ENCODE measurements around the gene NHSL1. TPM values are rescaled to one million over a fixed set of nuclear protein-coding genes. Genes with fewer than 3 reads are reported as not detected.

NHSL1 gene
- total RNA-seq, 1 donor from 2014 or later = 34.8 TPM

DNA sequence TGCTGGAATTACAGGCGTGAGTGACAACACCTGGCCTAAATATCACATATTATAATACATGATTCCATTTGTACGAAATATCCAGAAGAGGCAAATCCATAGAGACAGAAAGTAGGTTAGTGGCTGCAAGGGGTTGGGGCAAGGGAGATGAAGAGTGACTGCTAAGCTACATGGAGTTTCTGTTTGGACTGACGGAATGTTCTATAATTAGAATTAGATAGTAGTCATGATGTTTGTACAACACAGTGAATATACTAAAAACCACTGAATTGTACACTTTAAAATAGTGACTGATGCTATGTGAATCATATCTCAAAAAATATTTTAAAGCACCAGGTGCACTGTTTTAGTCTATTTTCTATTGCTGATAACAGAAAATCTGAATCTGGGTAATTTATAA, 99.0 kb downstream of the NHSL1 start:
- ATAC-seq = no peak

DNA sequence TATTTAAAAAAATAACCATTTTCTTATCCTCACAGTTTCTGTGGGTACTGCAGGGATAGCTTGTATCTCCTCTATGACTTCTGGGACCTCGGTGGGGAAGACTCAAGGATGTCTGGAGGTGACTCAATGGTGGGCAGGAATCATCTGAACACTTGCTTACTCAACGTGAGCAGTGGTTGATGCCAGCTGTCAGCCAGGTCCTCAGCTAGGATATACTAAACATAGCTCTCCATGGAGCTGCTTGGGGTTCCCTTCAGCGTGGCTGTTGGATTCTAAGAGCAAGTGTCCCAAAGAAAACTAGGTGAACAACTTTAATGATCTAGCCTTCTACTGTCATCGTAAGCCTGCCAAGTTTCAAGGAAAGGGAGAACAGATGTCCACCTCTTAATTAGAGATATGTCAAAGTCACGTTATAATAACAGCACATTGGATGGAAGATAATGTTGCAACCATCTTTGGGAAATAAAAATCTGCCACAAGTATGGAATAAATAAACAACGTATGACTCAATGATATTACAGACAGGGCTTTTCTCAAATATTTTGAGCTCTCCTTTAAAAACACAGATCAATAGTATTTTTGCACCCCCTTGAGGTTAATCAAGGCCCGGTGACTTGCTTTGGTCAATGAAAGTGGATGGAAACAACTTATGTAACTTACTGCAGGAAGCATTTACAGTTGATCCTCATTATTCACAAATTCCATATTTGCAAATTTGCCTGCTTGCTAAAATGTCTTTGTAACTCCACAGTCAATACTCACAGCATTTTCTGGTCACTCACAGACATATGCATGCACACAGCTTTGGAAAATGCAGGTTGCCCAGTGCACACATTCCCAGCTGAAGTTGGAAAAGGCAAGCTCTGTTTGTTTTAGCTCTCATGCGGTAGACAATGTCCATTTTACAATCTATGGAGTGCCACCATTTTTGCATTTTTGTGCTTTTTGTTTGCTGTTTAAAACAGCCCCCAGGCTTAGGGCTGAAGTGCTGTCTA, 101.9 kb downstream of the NHSL1 start:
- ATAC-seq = no peak

DNA sequence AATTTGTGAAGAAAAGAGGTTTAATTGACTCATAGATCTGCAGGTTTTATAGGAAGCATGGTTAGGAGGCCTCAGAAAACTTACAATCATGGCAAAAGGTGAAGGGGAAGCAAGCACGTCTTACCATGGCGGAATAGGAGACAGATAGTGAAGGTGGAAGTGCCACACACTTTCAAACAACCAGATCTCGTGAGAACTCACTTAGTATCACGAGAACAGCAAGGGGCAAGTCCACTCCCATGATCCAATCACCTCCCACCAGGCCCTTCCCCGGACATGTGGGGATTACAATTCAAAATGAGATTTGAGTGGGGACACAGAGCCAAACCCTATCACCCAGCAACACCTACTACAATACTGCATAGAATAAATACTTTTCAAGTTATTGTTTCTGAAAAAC, 102.6 kb downstream of the NHSL1 start:
- no peak for ATAC-seq

DNA sequence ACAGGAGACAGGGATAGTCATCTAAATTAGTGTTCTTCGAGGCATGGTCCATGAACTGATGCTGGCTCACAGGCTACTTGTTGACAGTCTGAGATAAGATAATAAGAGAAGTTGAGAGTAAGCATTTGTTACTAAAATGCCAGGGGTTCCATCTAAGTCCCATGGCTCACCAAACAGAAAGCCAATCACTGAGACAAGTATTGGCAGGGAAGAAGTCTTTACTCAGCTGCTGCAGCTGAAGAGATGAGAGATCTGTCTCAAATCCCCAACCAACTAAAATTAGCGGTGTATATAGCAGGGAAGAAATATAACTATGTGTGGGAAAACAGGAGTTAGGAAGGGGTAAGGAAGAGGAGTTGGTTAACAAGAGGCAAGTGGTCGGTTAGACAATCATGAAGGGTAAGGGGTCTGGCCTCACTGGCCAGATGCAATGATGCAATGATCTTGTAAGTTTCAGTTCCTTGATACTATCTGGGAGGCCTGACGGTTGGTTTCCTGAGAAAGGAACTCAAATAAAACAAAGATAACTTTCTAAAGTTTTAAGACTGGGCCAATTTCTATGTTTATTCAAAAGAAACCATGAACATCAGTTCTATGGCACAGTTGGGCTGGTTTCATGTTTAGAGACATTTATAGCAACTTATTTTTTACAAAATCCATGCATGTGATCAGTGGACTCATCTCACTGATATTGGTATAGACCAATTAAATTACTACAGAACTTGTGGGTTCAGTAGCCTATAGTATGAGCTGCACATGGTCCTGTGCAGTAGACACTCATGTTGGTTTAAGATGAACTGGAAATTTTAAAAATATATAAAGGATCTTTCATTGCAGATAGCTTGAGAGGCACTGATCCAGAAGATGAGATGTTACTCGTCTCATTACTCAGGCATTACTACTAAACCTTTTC, 105.2 kb downstream of the NHSL1 start:
- ATAC-seq = no peak

DNA sequence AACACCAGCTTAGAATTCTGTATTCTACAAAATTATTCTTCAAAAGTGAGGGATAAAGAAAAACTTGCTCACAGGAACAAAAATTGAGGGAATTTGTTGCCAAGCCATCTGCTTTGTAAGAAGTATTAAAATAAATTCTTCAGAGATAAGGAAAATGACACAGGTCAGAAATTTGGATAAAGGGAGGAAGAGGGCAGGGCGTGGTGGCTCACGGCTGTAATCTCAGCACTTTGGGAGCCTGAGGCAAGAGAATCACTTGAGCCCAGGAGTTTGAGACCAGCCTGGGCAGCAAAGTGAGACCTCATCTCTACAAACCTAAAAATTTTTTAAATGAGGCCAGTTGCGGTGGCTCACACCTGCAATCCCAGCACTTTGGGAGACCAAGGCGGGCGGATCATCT, 109.7 kb downstream of the NHSL1 start:
- ATAC-seq = no peak

DNA sequence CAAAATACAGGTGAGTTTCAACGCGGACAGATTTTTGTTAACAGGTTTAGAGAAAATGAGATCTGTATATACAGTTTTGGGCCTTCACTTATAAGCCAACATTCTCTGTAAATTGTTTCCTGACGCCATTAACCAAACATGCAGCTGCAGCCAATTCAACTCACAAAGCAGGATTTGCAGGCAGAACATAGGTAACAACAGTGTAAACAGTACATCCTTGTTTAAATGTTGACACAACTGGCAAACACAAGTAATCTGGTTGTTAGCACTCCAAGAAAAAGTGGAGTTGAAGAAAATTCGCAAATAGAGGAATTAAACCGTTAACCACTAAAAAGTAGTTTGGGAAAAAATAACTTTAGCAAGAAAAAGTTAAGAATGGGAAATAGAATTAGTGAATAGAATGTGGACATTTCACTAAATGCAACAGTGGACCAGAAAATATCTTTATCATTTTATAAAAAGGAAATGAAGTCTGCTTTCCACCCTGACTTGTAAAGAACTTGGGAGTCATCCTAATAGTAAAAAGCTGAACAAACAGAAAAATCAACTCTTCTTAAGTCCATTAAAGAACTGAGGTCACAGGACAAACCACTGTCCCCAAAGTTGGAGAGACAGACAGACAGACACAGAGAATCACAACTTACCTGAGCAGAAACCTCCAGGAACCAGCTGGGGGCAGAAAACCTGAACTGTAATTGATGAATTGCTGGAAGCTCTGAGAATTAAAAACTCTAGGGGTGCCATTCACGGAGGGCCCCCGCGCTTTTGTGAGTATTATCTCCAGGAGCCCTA, 111.5 kb downstream of the NHSL1 start:
- ATAC-seq = no peak

DNA sequence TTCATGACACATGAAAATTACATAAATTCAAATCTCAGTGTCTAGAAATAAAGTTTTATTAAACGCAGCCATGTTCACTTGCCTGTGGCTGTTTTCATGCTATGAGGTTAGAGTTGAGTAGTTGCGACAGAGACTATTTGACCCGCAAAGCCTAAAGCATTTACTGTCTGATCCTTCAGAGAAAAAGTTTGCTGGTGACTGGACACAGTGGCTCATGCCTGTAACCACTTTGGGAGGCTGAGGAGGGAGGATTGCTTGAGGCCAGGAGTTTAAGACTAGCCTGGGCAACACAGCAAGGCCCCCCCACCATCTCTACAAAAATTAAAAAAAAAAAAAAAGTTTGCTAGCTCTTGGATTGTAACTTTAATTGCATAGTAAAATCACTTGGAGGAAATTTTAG, 112.4 kb downstream of the NHSL1 start:
- ATAC-seq = no peak

DNA sequence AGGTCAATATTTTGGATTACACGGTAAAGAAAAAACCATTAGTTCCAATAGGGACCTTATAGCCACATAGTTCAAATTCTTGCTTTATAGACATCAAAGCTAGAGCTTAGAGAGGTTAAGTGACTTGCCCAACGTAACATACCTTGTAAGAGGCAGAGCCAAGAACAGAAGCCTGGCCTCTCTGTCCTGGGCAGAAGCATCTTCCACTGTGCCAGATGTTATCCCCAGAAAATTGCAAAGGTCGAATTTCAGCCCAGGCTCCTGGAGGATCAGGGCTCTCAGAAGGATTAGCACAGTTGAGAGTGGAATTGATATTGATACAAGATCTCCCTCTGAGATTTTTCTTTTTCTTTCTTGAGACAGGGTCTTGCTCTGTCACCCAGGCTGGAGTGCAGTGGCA, 115.5 kb downstream of the NHSL1 start:
- ATAC-seq = no peak

DNA sequence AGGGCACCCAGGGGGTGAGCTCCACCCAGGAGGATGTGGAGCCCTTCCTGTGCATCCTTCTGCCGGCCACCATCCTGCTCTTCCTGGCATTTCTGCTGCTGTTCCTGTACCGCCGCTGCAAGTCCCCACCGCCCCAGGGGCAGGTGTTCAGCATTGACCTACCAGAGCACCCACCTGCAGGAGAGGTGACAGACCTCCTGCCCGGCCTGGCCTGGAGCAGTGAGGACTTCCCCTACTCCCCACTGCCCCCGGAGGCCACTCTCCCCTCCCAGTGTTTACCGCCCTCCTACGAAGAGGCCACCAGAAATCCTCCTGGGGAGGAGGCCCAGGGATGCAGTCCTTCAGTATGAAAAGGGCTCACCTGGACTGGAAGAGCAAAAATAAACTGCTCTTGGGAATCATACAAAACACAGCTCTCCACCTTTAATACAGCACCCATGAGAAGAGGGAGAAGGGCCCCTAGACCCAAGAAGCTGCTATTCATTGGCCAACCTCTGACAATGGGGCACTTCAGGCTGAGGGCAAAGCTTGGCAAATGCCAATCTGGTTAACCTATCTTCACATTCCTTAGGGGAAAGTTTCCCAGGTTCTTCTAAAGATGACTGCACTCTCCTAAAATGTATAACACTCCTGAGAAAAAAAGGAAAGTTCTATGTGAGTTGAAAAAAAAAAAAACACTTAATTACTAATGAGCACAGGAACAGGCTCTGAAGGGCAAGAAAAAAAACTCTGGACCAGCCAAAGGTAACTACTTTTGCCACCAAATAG, 116.6 kb downstream of the NHSL1 start:
- no peak for ATAC-seq

DNA sequence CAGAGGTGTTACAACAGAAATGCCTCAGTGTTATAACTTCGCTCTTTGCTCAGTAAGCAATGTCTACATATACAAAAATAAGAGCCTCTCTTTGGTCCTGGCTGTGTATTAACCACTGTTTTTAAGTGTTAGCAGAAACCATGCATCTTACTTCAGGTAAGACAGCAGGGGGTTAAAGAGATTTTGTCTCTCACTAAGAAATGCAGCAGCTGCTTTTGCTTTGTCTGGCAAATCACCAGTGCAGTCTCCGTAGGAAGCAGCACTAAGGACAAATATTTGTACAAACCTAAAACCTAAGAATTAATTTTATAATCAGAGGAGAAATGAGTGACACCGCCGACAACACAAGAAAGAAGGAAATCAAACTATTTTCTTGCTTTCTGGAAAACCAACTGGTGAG, 120.8 kb downstream of the NHSL1 start:
- no peak for ATAC-seq

DNA sequence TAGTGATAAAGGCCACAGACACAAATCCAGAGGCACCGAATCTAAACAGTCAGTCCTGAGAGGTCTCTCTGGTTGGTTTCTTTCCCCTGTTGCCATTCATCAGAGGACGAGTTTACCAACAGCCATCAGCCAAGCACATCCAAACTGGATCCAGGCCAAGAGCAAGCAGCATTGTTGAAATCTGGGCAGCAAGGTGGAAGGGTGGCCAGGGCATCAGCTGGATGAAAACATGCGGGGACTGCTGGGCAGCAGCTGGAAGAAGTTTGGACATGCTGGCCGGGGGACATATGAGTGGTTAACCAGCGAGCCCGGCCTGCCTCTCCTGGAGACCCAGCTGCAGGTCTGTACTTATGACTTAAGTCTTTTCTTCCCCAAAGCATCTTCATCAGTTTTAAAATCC, 121.5 kb downstream of the NHSL1 start, which contains the start of gene SMIM28:
SMIM28 (plus strand) TSS at position 62 of the 400 bp plus-strand sequence; CDS start at position 230, 168 bp downstream.
- ATAC-seq = no peak

DNA sequence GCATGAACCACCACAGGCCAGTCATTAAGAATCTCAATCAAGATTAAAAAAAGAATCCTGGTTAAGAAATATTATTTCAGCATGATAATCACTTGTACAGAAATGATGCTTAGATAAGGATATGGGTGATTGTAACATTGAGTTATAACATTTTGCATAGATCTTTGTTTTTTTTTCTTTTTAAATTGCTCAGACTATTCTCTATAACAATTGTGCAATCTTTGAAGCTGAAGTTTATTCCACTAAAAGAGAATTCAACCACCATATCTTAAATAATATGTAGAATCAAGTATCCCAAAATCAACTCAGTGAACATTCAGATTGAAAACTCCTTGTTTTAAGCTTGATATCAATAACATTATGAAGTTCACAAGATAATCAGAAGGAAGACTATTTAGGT, 122.3 kb downstream of the NHSL1 start:
- no peak for ATAC-seq

DNA sequence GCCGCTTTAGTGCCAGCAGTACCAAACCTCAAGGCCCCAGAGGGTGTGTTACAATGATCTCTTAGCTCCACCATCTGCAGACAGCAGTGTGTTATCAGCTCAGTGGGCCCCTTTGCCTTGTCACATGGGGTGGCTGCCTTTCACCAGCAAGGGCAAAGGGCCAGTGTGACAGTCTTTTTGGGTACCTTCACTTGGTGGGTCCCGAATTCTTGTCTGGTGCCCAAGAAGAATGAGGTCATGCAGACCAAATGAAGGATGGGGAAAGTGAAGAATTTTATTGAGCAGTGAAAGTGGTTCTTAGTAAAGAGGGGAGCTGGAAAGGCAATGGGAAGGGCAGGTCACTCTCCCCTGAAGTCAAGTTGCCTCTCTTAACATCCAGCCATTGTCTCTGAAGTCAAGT, 124.5 kb downstream of the NHSL1 start:
- ATAC-seq = no peak

DNA sequence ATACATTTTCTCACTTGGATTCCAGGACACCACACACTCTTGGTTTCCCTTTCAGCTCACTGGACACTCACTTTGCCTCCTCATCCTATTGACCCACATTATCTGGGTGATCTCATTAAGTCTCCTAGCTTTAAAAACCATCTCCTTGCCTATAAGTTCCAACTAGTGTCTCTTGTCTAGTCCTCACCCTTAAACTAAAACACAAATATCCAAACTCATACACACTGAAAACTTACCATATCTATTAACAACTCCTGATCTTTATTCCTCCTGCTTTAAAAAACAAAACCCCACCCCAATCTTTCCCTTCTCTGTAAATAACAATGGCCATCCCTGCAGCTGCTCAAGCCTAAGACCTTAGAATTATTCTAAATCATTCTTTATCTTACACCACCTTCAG, 125.1 kb downstream of the NHSL1 start:
- no peak for ATAC-seq

DNA sequence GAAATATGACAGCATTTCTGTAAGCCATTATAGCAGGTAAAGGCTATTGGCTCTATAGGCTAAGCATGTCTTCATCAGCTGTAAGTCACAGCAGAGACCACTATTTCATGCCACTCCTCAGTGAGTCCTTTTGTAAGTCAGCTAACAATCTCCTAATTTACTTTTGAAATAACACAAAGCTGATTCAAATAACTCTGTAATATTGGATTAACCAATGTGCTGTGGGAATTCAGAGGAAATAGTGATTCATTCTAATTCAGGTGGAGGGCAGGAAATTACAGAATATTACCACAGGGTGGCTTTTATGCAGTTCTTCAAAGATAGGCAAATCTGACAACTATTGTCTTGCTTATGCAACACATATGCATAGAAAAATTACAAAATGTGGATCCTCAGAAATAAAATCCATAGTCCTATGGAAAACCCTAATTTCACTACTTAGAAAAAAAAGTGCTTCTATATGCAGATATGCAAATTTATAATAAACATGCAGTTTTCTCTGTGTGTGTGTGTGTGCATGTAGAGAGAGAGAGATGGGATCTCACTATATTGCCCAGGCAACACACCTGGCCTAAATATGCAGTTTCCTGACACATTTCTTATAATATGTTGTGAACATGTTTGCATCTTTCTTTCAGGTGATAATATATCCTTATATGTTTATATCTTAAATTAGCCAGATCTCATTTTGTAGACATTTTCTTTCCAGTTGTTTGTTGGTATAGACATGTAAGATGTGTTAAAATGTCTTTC, 126.4 kb downstream of the NHSL1 start:
- no peak for ATAC-seq

Other genes with a start within 250 kb of the NHSL1 start
- not detected for gene SMIM28, start 121.6 kb downstream of the NHSL1 start, total RNA-seq
- 162 TPM for gene HEBP2, start 95.3 kb downstream of the NHSL1 start, total RNA-seq